ENCODE measurements around the gene CAMK1G.

CAMK1G gene

GRCh38 chr1:209620487-209620884 is 37.0 kb downstream of the CAMK1G start:
- no peak for DNase-seq (ENCODE audit: low read depth, low spot score)
- TF ChIP-seq, protein P1, sequence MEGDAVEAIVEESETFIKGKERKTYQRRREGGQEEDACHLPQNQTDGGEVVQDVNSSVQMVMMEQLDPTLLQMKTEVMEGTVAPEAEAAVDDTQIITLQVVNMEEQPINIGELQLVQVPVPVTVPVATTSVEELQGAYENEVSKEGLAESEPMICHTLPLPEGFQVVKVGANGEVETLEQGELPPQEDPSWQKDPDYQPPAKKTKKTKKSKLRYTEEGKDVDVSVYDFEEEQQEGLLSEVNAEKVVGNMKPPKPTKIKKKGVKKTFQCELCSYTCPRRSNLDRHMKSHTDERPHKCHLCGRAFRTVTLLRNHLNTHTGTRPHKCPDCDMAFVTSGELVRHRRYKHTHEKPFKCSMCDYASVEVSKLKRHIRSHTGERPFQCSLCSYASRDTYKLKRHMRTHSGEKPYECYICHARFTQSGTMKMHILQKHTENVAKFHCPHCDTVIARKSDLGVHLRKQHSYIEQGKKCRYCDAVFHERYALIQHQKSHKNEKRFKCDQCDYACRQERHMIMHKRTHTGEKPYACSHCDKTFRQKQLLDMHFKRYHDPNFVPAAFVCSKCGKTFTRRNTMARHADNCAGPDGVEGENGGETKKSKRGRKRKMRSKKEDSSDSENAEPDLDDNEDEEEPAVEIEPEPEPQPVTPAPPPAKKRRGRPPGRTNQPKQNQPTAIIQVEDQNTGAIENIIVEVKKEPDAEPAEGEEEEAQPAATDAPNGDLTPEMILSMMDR (IDR thresholded peaks at IDR 0.05; ENCODE audit: insufficient read depth, low read length, missing control alignments) = no peak
- ChIA-PET CTCF (interaction anchor here (1.1 to 22.9 kb wide), 7 partner anchors 7 to 266 kb away, joined by 3 to 274 read pairs (median 7); no protein-coding TSS in a partner anchor), POLR2A (no interaction called here)
- H3K4me3 ChIP-seq (ENCODE audit: low read depth, low read length) = no peak overlapping the region

GRCh38 chr1:209621286-209621685 is 37.8 kb downstream of the CAMK1G start:
- DNase-seq (ENCODE audit: low read depth, low spot score) = no peak
- no peak overlapping the region for H3K4me3 ChIP-seq (ENCODE audit: low read depth, low read length)
- TF ChIP-seq, protein P1 (IDR thresholded peaks at IDR 0.05; ENCODE audit: insufficient read depth, low read length, missing control alignments) = no peak
- POLR2A ChIA-PET = no interaction called here
- CTCF ChIA-PET = interaction anchor here (1.5 to 22.9 kb wide), 2 partner anchors 6 to 47 kb away, joined by 3 to 274 read pairs; no protein-coding TSS in a partner anchor

GRCh38 chr1:209621741-209622655 is 38.5 kb downstream of the CAMK1G start:
- ChIA-PET POLR2A (no interaction called here), CTCF (interaction anchor here (1.9 to 11.3 kb wide), 4 partner anchors 9 to 52 kb away, joined by 9 to 300 read pairs (median 142); partner anchors contain the start of gene CAMK1G)
- DNase-seq (ENCODE audit: low read depth, low spot score) = no peak
- TF ChIP-seq, protein P1 (IDR thresholded peaks at IDR 0.05; ENCODE audit: insufficient read depth, low read length, missing control alignments) = no peak
- H3K4me3 ChIP-seq (ENCODE audit: low read depth, low read length) = no peak overlapping the region

GRCh38 chr1:209622841-209623829 is 39.6 kb downstream of the CAMK1G start:
- TF ChIP-seq, protein P1 (IDR thresholded peaks at IDR 0.05; ENCODE audit: insufficient read depth, low read length, missing control alignments) = no peak
- CTCF ChIA-PET = interaction anchor here (0.8 to 11.3 kb wide), 10 partner anchors 8 to 125 kb away, joined by 3 to 300 read pairs (median 10); partner anchors contain the start of gene CAMK1G
- no peak for DNase-seq (ENCODE audit: low read depth, low spot score)
- no peak overlapping the region for H3K4me3 ChIP-seq (ENCODE audit: low read depth, low read length)
- POLR2A ChIA-PET = no interaction called here

- TF ChIP-seq, protein P1 (IDR thresholded peaks at IDR 0.05; ENCODE audit: insufficient read depth, low read length, missing control alignments) = no peak
- ChIA-PET CTCF (interaction anchor here (0.9 to 11.3 kb wide), 12 partner anchors 15 to 124 kb away, joined by 3 to 300 read pairs (median 8); partner anchors contain the start of gene CAMK1G), POLR2A (no interaction called here)
- no peak overlapping the region for H3K4me3 ChIP-seq (ENCODE audit: low read depth, low read length)
- no peak for DNase-seq (ENCODE audit: low read depth, low spot score)
These were observed 41.3 kb downstream of the CAMK1G start for GRCh38 chr1:209624558-209625549.
